HCT116 (cell line): Measurements from ENCODE around the gene C16orf95. TPM values are rescaled to one million over a fixed set of nuclear protein-coding genes. Genes with fewer than 3 reads are reported as not detected.

Source experiments
- ATAC-seq: fragments of 200-7000 bp; cut with Tn5 transposase; 2 replicates; pipeline ENCODE4 v1.9.1; 2020; ENCODE audit warnings: mild to moderate bottlenecking, moderate library complexity
- BruUV-seq: library from RNA; stranded (reverse); fragments of 400-500 nt; replicated peaks from 2 replicates; lab custom pipeline; 2021; lab: Mats Ljungman, UMichigan
- CTCF ChIA-PET: fragments of 300-600 bp; sonication (Branson Sonifier 250); formaldehyde crosslinking; loops from one replicate; lab custom pipeline; 2021; ENCODE audit warnings: antibody characterized with exemption; lab: Charles Lee
- POLR2A ChIA-PET: fragments of 300-600, 350-600 bp; sonication (Branson Sonifier 250); formaldehyde crosslinking; loops from one replicate; lab custom pipeline; 2021; ENCODE audit warnings: antibody characterized with exemption; lab: Charles Lee
- RAD21 ChIA-PET, 2 experiments: fragments of 300-600 bp; sonication (Branson Sonifier 250); formaldehyde crosslinking; loops; one replicate each; lab custom pipeline; 2023; ENCODE audit warnings: low total read pairs in 2 of 2; ENCODE audit not compliant: uncharacterized antibody in 2 of 2, unreplicated experiment in 2 of 2, low non-redundant PET in 1 of 2; lab: Charles Lee
- DNase-seq: peaks from one replicate; pipeline ENCODE4 v3.0.0-alpha.2; 2010; ENCODE audit warnings: low read depth, low spot score
- H2AFZ ChIP-seq: fragments of 200-600 bp; shearing (Covaris generic), sonication (generic); 2 replicates; pipeline ENCODE4 v1.6.1; 2017; ENCODE audit warnings: low read depth, mixed run types, mixed read lengths, antibody characterized with exemption, low read length; ENCODE audit not compliant: poor library complexity, severe bottlenecking
- H3K27ac ChIP-seq: 2 replicates; pipeline ENCODE4 v1.5.1; 2012; ENCODE audit warnings: low read depth, low read length
- H3K27me3 ChIP-seq: fragments of 200-600 bp; sonication (generic); 2 replicates; pipeline ENCODE4 v1.6.1; 2016; ENCODE audit warnings: mixed run types, low read length, mixed read lengths; ENCODE audit not compliant: insufficient read depth
- H3K36me3 ChIP-seq, 2 experiments: fragments of 200-500 bp in 1 of 2; fragments of 200-600 bp in 1 of 2; sonication (Bioruptor generic) in 1 of 2; sonication (generic) in 1 of 2; 2 replicates each; pipeline versions ENCODE4 v1.5.1 to v1.6.1; 2014 to 2016; ENCODE audit warnings: low read length in 2 of 2, inconsistent platforms in 1 of 2, mixed read lengths in 1 of 2, mixed run types in 1 of 2; ENCODE audit not compliant: insufficient read depth in 2 of 2, control insufficient read depth in 1 of 2
- H3K4me1 ChIP-seq, 2 experiments: fragments of 200-600 bp in 1 of 2; sonication (generic) in 1 of 2; 2 replicates each; pipeline versions ENCODE4 v1.5.1 to v1.6.1; 2012 to 2017; ENCODE audit warnings: low read length in 2 of 2, inconsistent platforms in 1 of 2, mild to moderate bottlenecking in 1 of 2, mixed read lengths in 1 of 2, mixed run types in 1 of 2, moderate library complexity in 1 of 2; ENCODE audit not compliant: insufficient read depth in 2 of 2, control insufficient read depth in 1 of 2
- H3K4me2 ChIP-seq: fragments of 200-600 bp; sonication (generic); 2 replicates; pipeline ENCODE4 v1.6.1; 2017; ENCODE audit warnings: mixed run types, low read length, mixed read lengths
- H3K4me3 ChIP-seq, 2 experiments: fragments of 200-600 bp in 1 of 2; sonication (generic) in 1 of 2; replicated peaks in 1 of 2; 2 replicates each; pipeline ENCODE4 v1.5.1; 2011 to 2016; ENCODE audit warnings: low read length in 2 of 2, control low read depth in 1 of 2, low read depth in 1 of 2, mild to moderate bottlenecking in 1 of 2, mixed read lengths in 1 of 2, mixed run types in 1 of 2
- H3K79me2 ChIP-seq: fragments of 200-600 bp; sonication (generic); 2 replicates; pipeline ENCODE4 v1.6.1; 2017; ENCODE audit warnings: mild to moderate bottlenecking, mixed run types, low read length, moderate library complexity, mixed read lengths; ENCODE audit not compliant: insufficient read depth
- H3K9ac ChIP-seq: fragments of 200-600 bp; sonication (generic); 2 replicates; pipeline ENCODE4 v1.6.1; 2016; ENCODE audit warnings: low read length, mixed read lengths
- H3K9me2 ChIP-seq: fragments of 200-600 bp; sonication (generic), shearing (Covaris generic); 2 replicates; pipeline ENCODE4 v1.6.1; 2017; ENCODE audit warnings: mixed run types, mild to moderate bottlenecking, moderate library complexity; ENCODE audit not compliant: insufficient read depth
- H3K9me3 ChIP-seq, 2 experiments: fragments of 200-500 bp in 1 of 2; fragments of 200-600 bp in 1 of 2; sonication (Bioruptor generic) in 1 of 2; sonication (generic) in 1 of 2; 2 replicates each; pipeline ENCODE4 v1.6.1; 2014 to 2017; ENCODE audit warnings: low read length in 2 of 2, mixed read lengths in 2 of 2, inconsistent platforms in 1 of 2, low read depth in 1 of 2, mild to moderate bottlenecking in 1 of 2, mixed run types in 1 of 2, moderate library complexity in 1 of 2; ENCODE audit not compliant: control insufficient read depth in 1 of 2, insufficient read depth in 1 of 2
- H4K20me1 ChIP-seq: fragments of 200-600 bp; sonication (generic), shearing (Covaris generic); 2 replicates; pipeline ENCODE4 v1.6.1; 2017; ENCODE audit warnings: mixed run types, mild to moderate bottlenecking, moderate library complexity; ENCODE audit not compliant: insufficient read depth
- CEBPB ChIP-seq: IDR thresholded peaks from 2 replicates; pipeline ENCODE4 v1.6.1; 2012; ENCODE audit warnings: low read depth
- EZH2phosphoT487 ChIP-seq: fragments of 200-600 bp; IDR thresholded peaks from 2 replicates; pipeline ENCODE4 v1.6.1; 2018; ENCODE audit warnings: antibody characterized with exemption, borderline replicate concordance
- POLR2AphosphoS5 ChIP-seq: IDR thresholded peaks from 2 replicates; pipeline ENCODE4 v1.6.1; 2011; ENCODE audit warnings: mild to moderate bottlenecking, low read depth, low read length, moderate library complexity
- intact Hi-C: fragments of 100-400 bp; cut with micrococcal nuclease; formaldehyde crosslinking; loops from 2 replicates; pipeline ENCODE4 v1.10.0; 2022
- total RNA-seq: library from RNA; stranded (reverse); gene quantifications from one replicate; pipeline ENCODE4 v1.2.1, GENCODE V29; 2021; ENCODE audit not compliant: unreplicated experiment
- TF ChIP-seq, protein P1 (sequence below): IDR thresholded peaks from 2 replicates; pipeline ENCODE4 v1.6.1; 2012
- TF ChIP-seq, protein P2 (sequence below): IDR thresholded peaks from 2 replicates; pipeline ENCODE4 v1.6.1; 2011; ENCODE audit warnings: mild to moderate bottlenecking, low read length, moderate library complexity; ENCODE audit not compliant: insufficient replicate concordance; ENCODE audit errors: extremely low read depth

Gene C16orf95
- total RNA-seq, 1 experiment from 2014 or later = 12.2 TPM

DNA sequence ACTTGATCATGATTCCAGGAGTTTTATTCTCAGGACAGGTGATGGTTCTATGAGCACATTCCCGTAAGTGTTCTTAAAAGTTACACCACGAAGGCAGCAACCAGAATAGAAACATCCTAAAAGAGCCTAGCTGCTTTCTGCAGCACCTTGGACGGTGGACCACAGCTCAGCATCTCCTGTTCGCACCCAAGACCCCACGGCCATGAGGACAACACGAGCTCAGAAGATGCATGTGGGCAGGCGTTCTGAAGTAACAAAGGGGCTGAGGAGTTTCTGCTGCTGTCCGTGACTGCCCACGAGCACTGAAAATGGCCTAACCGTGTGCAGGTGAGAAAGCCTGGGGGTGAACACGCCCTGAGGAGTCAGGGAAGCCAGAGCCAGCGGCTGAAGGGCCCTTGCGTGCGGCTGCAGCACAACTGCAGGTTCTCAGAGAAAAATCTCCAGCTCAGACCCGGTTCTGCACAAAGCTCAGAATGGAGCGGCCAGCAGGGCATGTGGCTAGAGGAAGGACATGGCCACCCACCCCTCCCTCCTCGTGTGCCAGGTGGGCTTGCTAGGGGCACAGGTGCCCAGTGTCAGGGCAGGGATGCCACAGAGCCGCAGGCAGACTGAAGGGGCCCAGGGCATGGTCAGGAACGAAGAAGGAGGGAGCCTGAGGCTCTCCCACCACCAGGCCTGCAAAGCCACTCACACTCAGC is 10.8 kb upstream of the C16orf95 start:
- H3K9ac ChIP-seq = no peak overlapping the region

More for the DNA sequence above, 10.8 kb upstream of the C16orf95 start:
- ChIA-PET CTCF (no interaction called here), RAD21 (no interaction called here), POLR2A (no interaction called here)
- no peak overlapping the region for H3K4me3 ChIP-seq
- peaks cover 6% of the 10 kb centered on the region; the same call in 1 of the 2 replicates for H4K20me1 ChIP-seq
- TF ChIP-seq, protein P1, sequence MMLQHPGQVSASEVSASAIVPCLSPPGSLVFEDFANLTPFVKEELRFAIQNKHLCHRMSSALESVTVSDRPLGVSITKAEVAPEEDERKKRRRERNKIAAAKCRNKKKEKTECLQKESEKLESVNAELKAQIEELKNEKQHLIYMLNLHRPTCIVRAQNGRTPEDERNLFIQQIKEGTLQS = no peak
- TF ChIP-seq CEBPB = no peak
- TF ChIP-seq POLR2AphosphoS5 = no peak
- TF ChIP-seq, protein P2, sequence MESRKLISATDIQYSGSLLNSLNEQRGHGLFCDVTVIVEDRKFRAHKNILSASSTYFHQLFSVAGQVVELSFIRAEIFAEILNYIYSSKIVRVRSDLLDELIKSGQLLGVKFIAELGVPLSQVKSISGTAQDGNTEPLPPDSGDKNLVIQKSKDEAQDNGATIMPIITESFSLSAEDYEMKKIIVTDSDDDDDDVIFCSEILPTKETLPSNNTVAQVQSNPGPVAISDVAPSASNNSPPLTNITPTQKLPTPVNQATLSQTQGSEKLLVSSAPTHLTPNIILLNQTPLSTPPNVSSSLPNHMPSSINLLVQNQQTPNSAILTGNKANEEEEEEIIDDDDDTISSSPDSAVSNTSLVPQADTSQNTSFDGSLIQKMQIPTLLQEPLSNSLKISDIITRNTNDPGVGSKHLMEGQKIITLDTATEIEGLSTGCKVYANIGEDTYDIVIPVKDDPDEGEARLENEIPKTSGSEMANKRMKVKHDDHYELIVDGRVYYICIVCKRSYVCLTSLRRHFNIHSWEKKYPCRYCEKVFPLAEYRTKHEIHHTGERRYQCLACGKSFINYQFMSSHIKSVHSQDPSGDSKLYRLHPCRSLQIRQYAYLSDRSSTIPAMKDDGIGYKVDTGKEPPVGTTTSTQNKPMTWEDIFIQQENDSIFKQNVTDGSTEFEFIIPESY = no peak
- no peak for TF ChIP-seq EZH2phosphoT487
- intact Hi-C loops = no loop called here
- BruUV-seq = no TSS peak
- H3K27me3 ChIP-seq = no peaks in the 10 kb centered on the region
- H3K4me1 ChIP-seq = peaks cover 0 to 5% of the 10 kb centered on the region in 2 experiments; a peak in 2 of 4 replicates
- peaks cover 15 to 22% of the 10 kb centered on the region in 2 experiments; a peak in 2 of 4 replicates for H3K36me3 ChIP-seq
- no peak overlapping the region for H3K27ac ChIP-seq
- H3K79me2 ChIP-seq = peaks cover 3% of the 10 kb centered on the region; the same call in 1 of the 2 replicates
- DNase-seq (no peak), ATAC-seq (no peak)
- no peak overlapping the region for H2AFZ ChIP-seq
- no peaks in the 10 kb centered on the region for H3K9me2 ChIP-seq
- no peak overlapping the region for H3K4me2 ChIP-seq
- no peaks in the 10 kb centered on the region for H3K9me3 ChIP-seq
